RPMI7951 (cell line): Measurements from ENCODE around the gene NPTX1. TPM values are rescaled to one million over a fixed set of nuclear protein-coding genes. Genes with fewer than 3 reads are reported as not detected.

Experiments used
- DNase-seq: peaks from one replicate; pipeline ENCODE4 v3.0.0-alpha.2; 2012; ENCODE audit warnings: low read depth
- total RNA-seq: library from RNA; depleted of rRNA; stranded (reverse); fragments of >200 nt; shearing (Covaris generic); gene quantifications from 2 replicates; pipeline ENCODE4 v1.2.3, GENCODE V29; 2014

Gene NPTX1
- total RNA-seq, 1 experiment from 2014 or later, result 2.5 TPM

DNA sequence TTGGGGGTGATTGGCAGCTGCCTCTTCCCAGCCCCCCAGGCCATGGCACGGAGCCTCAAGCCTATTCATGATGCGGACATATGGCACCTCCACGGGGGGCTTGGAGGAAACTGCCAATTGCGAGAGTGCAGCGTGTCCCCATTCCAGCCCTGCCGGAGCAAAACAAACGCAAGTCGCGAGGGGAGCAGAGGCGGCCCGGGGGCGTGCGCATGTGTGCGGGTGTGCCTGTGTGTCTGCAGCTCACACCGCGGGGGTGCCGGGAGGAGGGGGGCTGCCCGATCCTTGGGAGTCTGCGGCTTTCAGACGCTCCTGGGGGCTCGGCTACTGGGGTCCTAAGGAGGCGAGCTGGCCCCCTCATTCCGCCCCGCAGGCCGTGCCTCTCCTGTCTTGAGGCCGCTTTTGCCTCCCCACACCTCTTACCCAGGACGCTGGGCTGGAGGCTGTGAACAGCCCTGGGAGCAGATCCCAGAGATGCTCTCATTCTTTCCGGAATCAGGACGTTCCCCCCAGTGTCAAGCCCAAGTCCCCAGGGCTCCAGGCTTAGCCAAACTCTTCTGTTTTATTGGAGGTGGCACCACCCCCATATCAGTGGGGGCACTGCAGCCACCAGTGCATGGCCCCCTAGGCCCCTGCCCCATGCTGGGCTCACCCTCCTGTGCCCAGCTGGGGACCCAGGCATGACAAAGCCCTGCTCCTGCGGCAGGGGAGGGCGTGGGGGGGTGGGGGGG lies 32.3 kb downstream of the NPTX1 start:
- no peak for DNase-seq

DNA sequence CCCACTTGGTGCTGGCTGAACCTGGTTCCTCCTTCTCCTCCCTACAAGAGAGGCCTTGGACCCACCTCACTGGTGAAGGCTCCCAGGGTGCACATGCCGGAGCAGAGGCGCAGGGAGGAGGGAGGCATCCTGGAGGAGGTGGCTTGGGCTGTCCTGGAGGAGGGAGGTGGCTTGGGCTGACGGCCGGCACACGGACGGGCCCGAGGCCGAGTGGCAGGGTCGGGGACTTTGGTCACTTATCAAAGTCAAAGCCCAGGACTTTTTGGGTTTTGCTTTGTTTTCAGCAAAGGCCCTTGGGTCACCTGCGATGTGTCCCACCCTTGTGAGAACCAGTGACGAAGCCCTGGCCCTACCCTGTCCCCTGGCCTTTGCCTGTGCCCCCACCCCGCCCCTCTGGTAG lies 32.9 kb downstream of the NPTX1 start:
- no peak for DNase-seq

GRCh38 chr17:80442764-80443163 lies 33.6 kb downstream of the NPTX1 start:
- DNase-seq, result no peak

DNA sequence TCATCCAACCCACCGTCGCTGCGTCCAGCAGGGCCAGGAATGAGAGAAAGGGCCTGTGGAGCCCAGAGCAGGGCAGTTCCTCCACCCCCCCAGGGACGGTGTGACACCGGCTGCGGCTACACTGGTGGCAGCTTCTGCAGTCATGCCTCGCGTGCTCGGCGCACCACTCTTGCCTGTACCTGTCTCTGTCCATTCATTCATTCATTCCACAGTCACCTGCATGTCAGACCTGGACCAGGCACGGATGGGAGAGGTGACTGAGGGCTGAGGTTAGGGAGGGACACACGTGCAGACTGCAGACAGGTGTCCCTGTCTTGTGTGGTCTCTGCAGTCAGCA lies 34.1 kb downstream of the NPTX1 start:
- no peak for DNase-seq

DNA sequence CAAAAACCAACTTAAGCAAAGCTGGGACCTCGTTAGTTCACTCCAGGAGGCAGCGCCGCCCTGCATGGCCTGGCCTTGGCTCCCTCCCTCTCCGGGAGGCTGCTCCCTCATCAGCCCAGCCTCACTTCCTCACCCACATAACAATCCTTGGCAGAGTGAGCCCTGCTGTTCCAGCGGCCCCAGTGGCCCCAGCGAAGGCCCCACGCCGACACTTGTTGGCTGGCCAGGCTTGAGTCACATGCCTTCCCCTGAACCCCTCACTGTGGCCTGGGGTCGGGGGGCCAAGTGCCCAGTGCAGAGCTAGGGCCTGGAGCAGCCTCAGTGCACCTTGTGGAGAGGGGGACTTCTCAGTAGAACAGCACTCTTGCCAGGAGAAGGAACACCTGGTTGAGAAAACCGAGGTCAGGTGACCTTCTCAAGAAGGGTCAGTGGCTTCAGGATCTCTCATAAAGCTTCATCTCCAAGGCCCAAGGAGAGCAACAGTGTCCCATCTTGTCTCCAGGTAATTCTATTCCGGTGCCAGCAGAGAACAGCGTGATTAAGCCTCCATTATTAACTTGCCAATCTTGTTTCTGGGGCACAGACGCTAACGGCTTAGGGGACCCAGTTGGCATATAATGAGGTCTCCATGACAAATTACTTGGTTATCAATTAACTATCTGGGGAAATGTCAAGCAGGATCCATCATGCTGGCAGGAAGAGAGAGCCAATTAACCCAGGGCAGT lies 34.6 kb downstream of the NPTX1 start:
- DNase-seq, result no peak

DNA sequence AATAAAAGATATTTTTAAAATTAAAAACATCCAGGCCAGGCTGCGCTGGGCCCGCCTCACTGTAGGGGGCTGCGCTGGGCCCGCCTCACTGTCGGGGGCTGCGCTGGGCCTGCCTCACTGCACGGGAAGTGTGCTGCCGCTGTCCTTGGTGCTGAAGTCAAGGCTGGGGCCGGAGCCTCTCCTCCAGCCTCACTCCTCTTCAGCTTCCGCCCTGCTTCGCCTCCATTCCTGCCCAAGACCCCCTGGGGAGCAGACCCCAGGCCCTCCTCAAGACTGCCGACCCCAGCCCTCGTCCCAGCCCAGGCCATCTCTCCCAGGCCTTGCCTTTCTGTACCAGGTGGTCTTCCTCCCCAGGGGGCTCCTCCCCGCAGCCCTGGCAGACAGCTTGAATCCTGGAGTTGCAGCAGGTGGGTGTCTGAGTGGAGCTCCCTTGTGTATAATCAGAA lies 35.3 kb downstream of the NPTX1 start:
- peak; percentile 35 for DNase-seq

GRCh38 chr17:80439499-80439898 lies 36.9 kb downstream of the NPTX1 start:
- no peak for DNase-seq

DNA sequence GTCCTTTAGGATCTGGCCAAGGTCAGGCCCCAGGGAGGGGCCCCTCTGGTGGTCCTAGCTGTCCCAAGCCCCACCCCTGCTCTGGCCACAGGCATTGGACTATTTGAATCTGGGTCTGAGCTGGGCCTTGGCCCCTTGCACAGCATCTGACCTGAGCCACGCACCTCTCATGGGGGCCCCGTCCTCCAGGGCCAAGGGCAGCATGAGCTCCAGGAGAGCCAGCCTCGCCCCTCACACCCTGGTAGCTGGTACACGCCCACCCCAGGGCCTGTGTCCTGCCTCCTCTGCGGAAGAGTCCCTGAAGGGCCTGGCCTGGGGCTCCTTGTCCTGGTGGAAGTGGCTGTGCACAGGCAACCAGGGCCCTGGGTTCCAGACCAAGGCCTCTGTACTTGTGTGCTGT lies 37.6 kb downstream of the NPTX1 start:
- no peak for DNase-seq

DNA sequence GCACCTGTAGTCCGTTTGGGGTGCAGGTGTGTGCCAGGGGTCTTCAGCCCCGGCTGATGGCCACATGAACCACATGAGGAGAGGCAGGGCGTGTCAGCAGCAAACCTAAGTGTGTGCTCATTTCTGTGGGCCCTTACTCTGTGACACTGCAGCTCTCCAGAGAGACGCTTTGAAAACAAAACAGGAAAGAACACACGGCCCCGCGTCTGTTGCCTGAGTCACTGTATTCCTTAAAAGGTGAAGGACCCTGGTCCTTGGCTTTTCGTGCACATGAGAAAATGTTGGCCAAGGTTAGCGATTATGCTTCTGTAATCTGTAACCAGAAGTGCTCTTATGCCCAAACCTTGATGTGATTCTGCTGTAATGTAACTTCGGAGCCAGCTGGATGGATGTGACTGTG lies 38.9 kb downstream of the NPTX1 start:
- DNase-seq, result no peak

DNA sequence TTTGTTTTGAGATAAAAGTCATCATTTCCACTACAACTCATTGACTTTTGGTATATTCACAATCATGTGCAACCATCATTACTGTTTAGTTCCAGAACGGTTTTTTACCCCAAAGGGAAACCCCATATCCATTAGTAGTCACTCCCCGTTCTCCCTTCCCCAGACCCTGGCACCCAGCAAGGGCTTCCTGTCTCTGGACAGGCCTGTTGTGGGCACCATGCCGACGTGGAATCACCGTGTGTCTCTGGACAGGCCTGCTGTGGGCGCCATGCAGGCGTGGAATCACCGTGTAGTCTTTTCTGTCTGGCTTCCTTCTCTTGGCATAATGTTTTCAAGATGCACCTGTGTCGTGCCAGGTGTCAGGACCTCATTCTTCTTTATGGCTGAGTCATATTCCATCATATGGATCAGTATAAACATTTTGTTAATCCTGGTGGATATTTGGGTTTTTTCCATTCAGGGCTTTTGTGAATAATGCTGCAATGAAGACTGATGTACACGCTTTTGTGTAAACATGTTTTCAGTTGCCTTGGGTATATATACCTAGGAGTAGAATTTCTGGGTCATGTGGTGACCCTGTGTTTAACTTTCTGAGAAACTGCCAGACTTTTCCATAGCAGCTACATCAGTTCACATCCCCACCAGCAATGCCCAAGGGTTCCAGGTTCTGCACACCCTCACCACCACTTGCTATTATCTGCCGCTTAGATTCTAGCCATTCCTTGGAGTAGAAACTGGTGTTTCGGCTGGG lies 42.3 kb downstream of the NPTX1 start:
- no peak for DNase-seq

DNA sequence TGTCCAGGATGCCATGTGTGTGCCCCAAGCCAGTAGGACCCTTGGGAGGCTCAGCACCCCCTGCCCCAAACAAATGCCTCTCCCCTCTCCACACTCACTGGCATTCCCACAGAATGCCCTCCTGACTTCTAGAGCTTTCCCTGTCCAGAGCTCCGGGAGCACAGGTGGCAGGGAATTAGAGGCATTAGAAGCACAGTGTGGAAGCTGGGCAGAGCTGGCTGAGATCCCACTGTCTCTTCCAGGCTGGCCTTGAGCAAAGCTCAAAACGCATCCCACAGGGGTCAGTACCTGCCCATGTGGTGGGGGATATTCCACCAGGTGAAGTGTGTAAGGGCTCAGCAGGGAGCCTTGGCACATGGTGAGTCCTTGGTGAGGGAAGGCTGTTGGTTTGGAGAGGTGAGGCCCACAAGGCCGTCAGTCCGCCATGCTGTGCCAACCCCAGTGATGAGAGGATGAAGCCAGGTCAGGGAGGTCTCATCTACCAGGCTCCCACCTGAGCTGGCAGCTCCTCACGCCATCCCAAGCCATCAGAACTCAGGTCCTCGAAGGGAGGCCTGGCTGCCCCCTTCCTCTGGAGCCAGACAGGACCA lies 43.4 kb downstream of the NPTX1 start:
- DNase-seq, result no peak

DNA sequence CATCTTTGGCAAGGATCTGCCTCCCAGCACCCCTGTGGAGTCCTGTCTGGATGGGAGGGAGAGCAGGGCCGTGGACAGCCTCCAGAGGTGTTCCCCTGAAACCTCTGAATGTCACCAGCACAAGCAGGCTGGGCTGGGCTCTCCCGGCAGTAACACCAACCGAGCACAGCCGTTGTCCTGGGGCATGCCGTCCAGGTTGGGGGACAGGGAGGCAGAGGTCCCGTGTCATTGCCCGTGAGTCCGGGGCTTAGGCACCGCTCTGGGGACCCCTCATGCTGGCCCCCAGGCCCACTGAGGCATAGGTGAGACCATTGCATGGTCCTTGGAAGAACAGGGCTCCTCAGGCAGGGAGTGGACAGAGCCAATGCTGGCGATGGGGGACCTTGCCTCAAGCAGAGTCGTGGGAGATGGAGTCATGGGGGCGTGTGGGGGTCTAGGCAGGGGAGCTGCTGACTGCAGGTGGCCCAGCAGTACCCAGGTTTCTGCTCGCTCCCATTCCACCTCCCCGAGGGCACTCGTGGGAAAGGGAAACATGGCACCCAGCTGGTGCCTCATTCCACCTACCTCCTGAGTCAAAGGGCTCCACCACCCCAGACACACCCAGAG lies 44.0 kb downstream of the NPTX1 start:
- no peak for DNase-seq

- no peak for DNase-seq
Observed at GRCh38 chr17:80431246-80432195, 44.9 kb downstream of the NPTX1 start.

GRCh38 chr17:80430446-80431245 lies 45.8 kb downstream of the NPTX1 start:
- no peak for DNase-seq

- DNase-seq, result no peak
Observed at GRCh38 chr17:80429356-80430275, 46.8 kb downstream of the NPTX1 start.

DNA sequence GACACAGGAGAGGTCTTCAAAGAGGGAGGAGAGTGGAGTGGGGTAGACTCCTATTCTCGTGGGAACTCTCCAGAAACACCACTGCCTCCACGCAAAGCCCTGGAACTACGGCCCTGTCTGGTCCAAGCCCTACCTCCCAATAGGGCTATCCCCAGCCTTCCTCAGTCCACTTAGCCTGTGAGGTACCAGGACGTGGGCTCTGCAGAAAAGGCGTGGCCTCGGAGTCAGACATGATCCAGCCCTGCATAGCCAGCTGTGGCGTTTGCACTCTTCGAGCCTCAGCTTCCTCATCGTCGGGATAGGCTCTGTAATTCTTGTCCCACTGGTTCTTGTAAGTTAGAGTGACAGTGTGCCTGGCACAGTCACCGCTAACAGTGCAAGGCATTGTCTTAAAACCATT lies 47.6 kb downstream of the NPTX1 start:
- no peak for DNase-seq

GRCh38 chr17:80428363-80428762 lies 48.0 kb downstream of the NPTX1 start:
- no peak for DNase-seq

GRCh38 chr17:80427366-80428282 lies 48.8 kb downstream of the NPTX1 start:
- no peak for DNase-seq
